Stimulated activated memory B cell treated with anti-CD40 and anti-IgM and Interleukin-4, amounts not matched to agents 10 μg/mL and 1 μg/mL and 100 μg/mL, for 72 hours (primary cell): ENCODE data around the gene SERPINB13.

ENCODE experiments used
- ATAC-seq: fragments of 150-1000 bp; cut with Tn5 transposase; 2 replicates; pipeline ENCODE4 v1.10.0; 2021
- H3K27ac Mint-ChIP-seq: one replicate; pipeline ENCODE4 v1.8.0; 2022; ENCODE audit warnings: mild to moderate bottlenecking, mixed read lengths
- H3K27me3 Mint-ChIP-seq: one replicate; pipeline ENCODE4 v1.8.0; 2022; ENCODE audit warnings: mixed read lengths
- H3K36me3 Mint-ChIP-seq: one replicate; pipeline ENCODE4 v1.8.0; 2022; ENCODE audit warnings: mixed read lengths
- H3K4me1 Mint-ChIP-seq: one replicate; pipeline ENCODE4 v1.8.0; 2022; ENCODE audit warnings: mixed read lengths
- H3K4me3 Mint-ChIP-seq: one replicate; pipeline ENCODE4 v1.8.0; 2022; ENCODE audit warnings: mild to moderate bottlenecking, moderate library complexity, mixed read lengths
- H3K9me3 Mint-ChIP-seq: one replicate; pipeline ENCODE4 v1.8.0; 2022; ENCODE audit warnings: mixed read lengths

Gene SERPINB13

GRCh38 chr18:63570721-63571120 is 16.4 kb upstream of the SERPINB13 start:
- no peak for ATAC-seq
- Mint-ChIP-seq H3K9me3 (no peaks in the 10 kb centered on the region), H3K36me3 (no peaks in the 10 kb centered on the region), H3K4me1 (no peaks in the 10 kb centered on the region), H3K27ac (no peak overlapping the region), H3K27me3 (peaks cover 49% of the 10 kb centered on the region), H3K4me3 (no peak overlapping the region)

GRCh38 chr18:63575681-63576080 is 11.5 kb upstream of the SERPINB13 start:
- no peak overlapping the region for H3K27ac Mint-ChIP-seq

GRCh38 chr18:63578357-63578958 is 8.7 kb upstream of the SERPINB13 start:
- no peaks in the 10 kb centered on the region for H3K9me3 Mint-ChIP-seq
- no peak overlapping the region for H3K27ac Mint-ChIP-seq
- no peaks in the 10 kb centered on the region for H3K4me1 Mint-ChIP-seq
- H3K36me3 Mint-ChIP-seq: no peaks in the 10 kb centered on the region
- H3K4me3 Mint-ChIP-seq: no peak overlapping the region
- no peaks in the 10 kb centered on the region for H3K27me3 Mint-ChIP-seq
- ATAC-seq: no peak

More at GRCh38 chr18:63575681-63576080, 11.5 kb upstream of the SERPINB13 start:
- Mint-ChIP-seq H3K4me1 (no peaks in the 10 kb centered on the region), H3K27me3 (peaks cover 23% of the 10 kb centered on the region), H3K4me3 (no peak overlapping the region), H3K36me3 (no peaks in the 10 kb centered on the region), H3K9me3 (no peaks in the 10 kb centered on the region)
- no peak for ATAC-seq

- H3K4me3 Mint-ChIP-seq: no peak overlapping the region
- no peaks in the 10 kb centered on the region for H3K9me3 Mint-ChIP-seq
- H3K4me1 Mint-ChIP-seq: no peaks in the 10 kb centered on the region
- H3K27ac Mint-ChIP-seq: no peak overlapping the region
- no peaks in the 10 kb centered on the region for H3K36me3 Mint-ChIP-seq
- H3K27me3 Mint-ChIP-seq: peaks cover 5% of the 10 kb centered on the region
- no peak for ATAC-seq
These were observed 7.5 kb upstream of the SERPINB13 start for GRCh38 chr18:63579616-63580015.

GRCh38 chr18:63585988-63586387 is 1.2 kb upstream of the SERPINB13 start:
- H3K9me3 Mint-ChIP-seq: no peaks in the 10 kb centered on the region
- ATAC-seq: no peak
- no peaks in the 10 kb centered on the region for H3K36me3 Mint-ChIP-seq
- no peak overlapping the region for H3K27ac Mint-ChIP-seq
- no peak overlapping the region for H3K4me3 Mint-ChIP-seq
- no peaks in the 10 kb centered on the region for H3K4me1 Mint-ChIP-seq
- H3K27me3 Mint-ChIP-seq: peaks cover 21% of the 10 kb centered on the region

GRCh38 chr18:63586431-63586830 is 712 bp upstream of the SERPINB13 start:
- H3K9me3 Mint-ChIP-seq: no peaks in the 10 kb centered on the region
- no peak for ATAC-seq
- no peaks in the 10 kb centered on the region for H3K36me3 Mint-ChIP-seq
- H3K4me1 Mint-ChIP-seq: no peaks in the 10 kb centered on the region
- H3K27ac Mint-ChIP-seq: no peak overlapping the region
- no peak overlapping the region for H3K4me3 Mint-ChIP-seq
- peaks cover 21% of the 10 kb centered on the region for H3K27me3 Mint-ChIP-seq

- Mint-ChIP-seq H3K27ac (no peak overlapping the region), H3K4me1 (no peaks in the 10 kb centered on the region), H3K9me3 (no peaks in the 10 kb centered on the region), H3K27me3 (peaks cover 21% of the 10 kb centered on the region), H3K4me3 (no peak overlapping the region), H3K36me3 (no peaks in the 10 kb centered on the region)
- ATAC-seq: no peak
These were observed 1.8 kb downstream of the SERPINB13 start for GRCh38 chr18:63588909-63589308.

- Mint-ChIP-seq H3K9me3 (no peaks in the 10 kb centered on the region), H3K36me3 (no peaks in the 10 kb centered on the region), H3K27ac (no peak overlapping the region), H3K4me1 (no peaks in the 10 kb centered on the region), H3K27me3 (peaks cover 8% of the 10 kb centered on the region), H3K4me3 (no peak overlapping the region)
- no peak for ATAC-seq
These were observed 3.2 kb downstream of the SERPINB13 start for GRCh38 chr18:63590373-63590772.

GRCh38 chr18:63590966-63591695 is 4.0 kb downstream of the SERPINB13 start:
- no peaks in the 10 kb centered on the region for H3K9me3 Mint-ChIP-seq
- H3K4me1 Mint-ChIP-seq: no peaks in the 10 kb centered on the region
- no peak for ATAC-seq
- H3K4me3 Mint-ChIP-seq: no peak overlapping the region
- no peaks in the 10 kb centered on the region for H3K36me3 Mint-ChIP-seq
- peaks cover under 1% of the 10 kb centered on the region for H3K27me3 Mint-ChIP-seq
- no peak overlapping the region for H3K27ac Mint-ChIP-seq

- H3K4me3 Mint-ChIP-seq: no peak overlapping the region
- no peaks in the 10 kb centered on the region for H3K27me3 Mint-ChIP-seq
- H3K9me3 Mint-ChIP-seq: no peaks in the 10 kb centered on the region
- no peaks in the 10 kb centered on the region for H3K4me1 Mint-ChIP-seq
- ATAC-seq: no peak
- no peak overlapping the region for H3K27ac Mint-ChIP-seq
- H3K36me3 Mint-ChIP-seq: no peaks in the 10 kb centered on the region
These were observed 4.6 kb downstream of the SERPINB13 start for GRCh38 chr18:63591725-63592124.

GRCh38 chr18:63592471-63592870 is 5.3 kb downstream of the SERPINB13 start:
- H3K36me3 Mint-ChIP-seq: no peaks in the 10 kb centered on the region
- ATAC-seq: no peak
- no peak overlapping the region for H3K27ac Mint-ChIP-seq
- H3K27me3 Mint-ChIP-seq: no peaks in the 10 kb centered on the region
- H3K4me3 Mint-ChIP-seq: no peak overlapping the region
- H3K4me1 Mint-ChIP-seq: no peaks in the 10 kb centered on the region
- H3K9me3 Mint-ChIP-seq: no peaks in the 10 kb centered on the region

GRCh38 chr18:63596964-63597363 is 9.8 kb downstream of the SERPINB13 start:
- ATAC-seq: no peak
- Mint-ChIP-seq H3K4me3 (no peak overlapping the region), H3K4me1 (no peaks in the 10 kb centered on the region), H3K27ac (no peak overlapping the region), H3K27me3 (no peaks in the 10 kb centered on the region), H3K9me3 (no peaks in the 10 kb centered on the region), H3K36me3 (no peaks in the 10 kb centered on the region)

- Mint-ChIP-seq H3K27ac (no peak overlapping the region), H3K4me1 (no peaks in the 10 kb centered on the region), H3K27me3 (no peaks in the 10 kb centered on the region)
These were observed 16.2 kb downstream of the SERPINB13 start for GRCh38 chr18:63603355-63603754.

GRCh38 chr18:63603772-63604171 is 16.6 kb downstream of the SERPINB13 start:
- Mint-ChIP-seq H3K36me3 (no peaks in the 10 kb centered on the region), H3K9me3 (no peaks in the 10 kb centered on the region), H3K4me3 (no peak overlapping the region), H3K4me1 (no peaks in the 10 kb centered on the region), H3K27me3 (no peaks in the 10 kb centered on the region), H3K27ac (no peak overlapping the region)
- peak; percentile 61 for ATAC-seq

More at GRCh38 chr18:63603355-63603754, 16.2 kb downstream of the SERPINB13 start:
- Mint-ChIP-seq H3K36me3 (no peaks in the 10 kb centered on the region), H3K4me3 (no peak overlapping the region), H3K9me3 (no peaks in the 10 kb centered on the region)
- ATAC-seq: no peak

GRCh38 chr18:63604791-63605567 is 17.8 kb downstream of the SERPINB13 start:
- H3K9me3 Mint-ChIP-seq: no peaks in the 10 kb centered on the region
- H3K27ac Mint-ChIP-seq: no peak overlapping the region
- peaks cover 1% of the 10 kb centered on the region for H3K27me3 Mint-ChIP-seq
- H3K4me3 Mint-ChIP-seq: no peak overlapping the region
- no peaks in the 10 kb centered on the region for H3K4me1 Mint-ChIP-seq
- no peak for ATAC-seq
- no peaks in the 10 kb centered on the region for H3K36me3 Mint-ChIP-seq
